Keratinocyte (primary cell): ENCODE results near the gene CD248. TPM values are rescaled to one million over a fixed set of nuclear protein-coding genes. Genes with fewer than 3 reads are reported as not detected.

ENCODE experiments used
- DNase-seq: peaks from one replicate; pipeline ENCODE4 v3.0.0-alpha.2; 2011; ENCODE audit warnings: low read depth, missing footprints, low spot score
- FAIRE-seq: peaks from 2 replicates; lab custom pipeline; 2011; peaks lifted over from hg19 to GRCh38; lab: Jason Lieb, UNC
- H2AFZ ChIP-seq: 2 replicates; pipeline ENCODE4 v1.6.0; 2012; ENCODE audit warnings: low read length, control low read depth, inconsistent platforms; ENCODE audit not compliant: control insufficient read depth
- H3K27ac ChIP-seq: 2 replicates; pipeline ENCODE4 v1.5.1; 2011; ENCODE audit warnings: low read length; ENCODE audit not compliant: control insufficient read depth, insufficient read depth
- H3K27me3 ChIP-seq: 3 replicates; pipeline ENCODE4 v1.6.0; 2011; ENCODE audit warnings: low read length; ENCODE audit not compliant: control insufficient read depth, insufficient read depth; ENCODE audit errors: extremely low read depth
- H3K36me3 ChIP-seq, 2 experiments: 2 replicates in 1 of 2; 3 replicates in 1 of 2; pipeline ENCODE4 v1.5.1; 2011; ENCODE audit warnings: low read length in 2 of 2, mild to moderate bottlenecking in 1 of 2; ENCODE audit not compliant: control insufficient read depth in 2 of 2, insufficient read depth in 2 of 2; ENCODE audit errors: extremely low read depth in 1 of 2
- H3K4me1 ChIP-seq: 3 replicates; pipeline ENCODE4 v1.5.1; 2011; ENCODE audit warnings: low read length; ENCODE audit not compliant: control insufficient read depth, insufficient read depth; ENCODE audit errors: extremely low read depth
- H3K4me2 ChIP-seq: 3 replicates; pipeline ENCODE4 v1.6.0; 2011; ENCODE audit warnings: low read depth, low read length; ENCODE audit not compliant: control insufficient read depth, insufficient read depth; ENCODE audit errors: extremely low read depth
- H3K4me3 ChIP-seq, 3 experiments: fragments of 200-600 bp in 1 of 3; sonication (generic) in 1 of 3; 2 replicates in 2 of 3; 3 replicates in 1 of 3; pipeline ENCODE4 v1.5.1; 2011 to 2016; ENCODE audit warnings: low read length in 3 of 3, mild to moderate bottlenecking in 3 of 3, control low read depth in 2 of 3, inconsistent platforms in 1 of 3, low read depth in 1 of 3, mixed read lengths in 1 of 3, mixed run types in 1 of 3, moderate library complexity in 1 of 3; ENCODE audit not compliant: control insufficient read depth in 2 of 3, insufficient read depth in 2 of 3; ENCODE audit errors: extremely low read depth in 1 of 3
- H3K79me2 ChIP-seq: 2 replicates; pipeline ENCODE4 v1.6.0; 2012; ENCODE audit warnings: low read length; ENCODE audit not compliant: control insufficient read depth, insufficient read depth
- H3K9ac ChIP-seq: 3 replicates; pipeline ENCODE4 v1.6.0; 2011; ENCODE audit warnings: low read length; ENCODE audit not compliant: control insufficient read depth, insufficient read depth; ENCODE audit errors: extremely low read depth
- H3K9me1 ChIP-seq: 3 replicates; pipeline ENCODE4 v1.6.0; 2011; ENCODE audit warnings: low read length; ENCODE audit not compliant: control insufficient read depth, insufficient read depth; ENCODE audit errors: extremely low read depth
- H3K9me3 ChIP-seq: 2 replicates; pipeline ENCODE4 v1.5.1; 2012; ENCODE audit warnings: low read depth, low read length; ENCODE audit not compliant: control insufficient read depth
- H4K20me1 ChIP-seq: 3 replicates; pipeline ENCODE4 v1.6.0; 2011; ENCODE audit warnings: low read length; ENCODE audit not compliant: control insufficient read depth, insufficient read depth; ENCODE audit errors: extremely low read depth
- EZH2 ChIP-seq: IDR thresholded peaks from one replicate; pipeline ENCODE4 v1.6.1; 2012; ENCODE audit warnings: inconsistent platforms, mild to moderate bottlenecking, low read length, moderate library complexity
- dilution Hi-C: fragments of 300-500 bp; cut with MboI; formaldehyde crosslinking; loops from one replicate; pipeline ENCODE4 v1.7.0; 2020; ENCODE audit warnings: low sequenced_read_pairs; ENCODE audit not compliant: extremely low pct_ligation_motif_present
- polyA plus RNA-seq, 5 experiments: library from polyadenylated mRNA; depleted of rRNA in 3 of 5; stranded (reverse) in 3 of 5; stranded (forward) in 1 of 5; unstranded in 1 of 5; fragments of >200 nt; gene quantifications; 1 replicate in 1 of 5; 2 replicates in 3 of 5; 3 replicates in 1 of 5; pipeline versions ENCODE4 v1.2.1 to v1.2.3, GENCODE V29; 2011 to 2012; ENCODE audit warnings: missing spikeins in 2 of 5, low read depth in 1 of 5, low replicate concordance in 1 of 5
- TF ChIP-seq, protein P1 (sequence below), 3 experiments: IDR thresholded peaks in 1 of 3; conservative IDR thresholded peaks in 1 of 3; optimal IDR thresholded peaks in 1 of 3; 2 replicates in 2 of 3; 3 replicates in 1 of 3; pipeline versions ENCODE3 to v1.5.1; 2011; ENCODE audit warnings: low read length in 3 of 3, mild to moderate bottlenecking in 3 of 3, moderate library complexity in 2 of 3, control low read depth in 1 of 3, inconsistent platforms in 1 of 3; ENCODE audit not compliant: insufficient read depth in 2 of 3; ENCODE audit errors: extremely low read depth in 1 of 3

Gene CD248
- polyA plus RNA-seq, 1 donor (not counting 4 experiments of a cell fraction or from before 2014, with no cell fraction given) = 0.12 TPM

- H3K27me3 ChIP-seq = peaks cover 29% of the 10 kb centered on the region
- dilution Hi-C loops = no loop called here
- no peaks in the 10 kb centered on the region for H3K79me2 ChIP-seq
- no peaks in the 10 kb centered on the region for H3K36me3 ChIP-seq
- no peak overlapping the region for H3K27ac ChIP-seq
- no peak overlapping the region for H3K4me3 ChIP-seq
- FAIRE-seq (no peak), DNase-seq (no peak)
- H3K9me3 ChIP-seq = no peaks in the 10 kb centered on the region
- H3K9ac ChIP-seq = no peak overlapping the region
- no peaks in the 10 kb centered on the region for H4K20me1 ChIP-seq
- peaks cover 7% of the 10 kb centered on the region for H3K4me1 ChIP-seq
- no peaks in the 10 kb centered on the region for H3K9me1 ChIP-seq
- no peak overlapping the region for H2AFZ ChIP-seq
- no peak for TF ChIP-seq EZH2
- TF ChIP-seq, protein P1, sequence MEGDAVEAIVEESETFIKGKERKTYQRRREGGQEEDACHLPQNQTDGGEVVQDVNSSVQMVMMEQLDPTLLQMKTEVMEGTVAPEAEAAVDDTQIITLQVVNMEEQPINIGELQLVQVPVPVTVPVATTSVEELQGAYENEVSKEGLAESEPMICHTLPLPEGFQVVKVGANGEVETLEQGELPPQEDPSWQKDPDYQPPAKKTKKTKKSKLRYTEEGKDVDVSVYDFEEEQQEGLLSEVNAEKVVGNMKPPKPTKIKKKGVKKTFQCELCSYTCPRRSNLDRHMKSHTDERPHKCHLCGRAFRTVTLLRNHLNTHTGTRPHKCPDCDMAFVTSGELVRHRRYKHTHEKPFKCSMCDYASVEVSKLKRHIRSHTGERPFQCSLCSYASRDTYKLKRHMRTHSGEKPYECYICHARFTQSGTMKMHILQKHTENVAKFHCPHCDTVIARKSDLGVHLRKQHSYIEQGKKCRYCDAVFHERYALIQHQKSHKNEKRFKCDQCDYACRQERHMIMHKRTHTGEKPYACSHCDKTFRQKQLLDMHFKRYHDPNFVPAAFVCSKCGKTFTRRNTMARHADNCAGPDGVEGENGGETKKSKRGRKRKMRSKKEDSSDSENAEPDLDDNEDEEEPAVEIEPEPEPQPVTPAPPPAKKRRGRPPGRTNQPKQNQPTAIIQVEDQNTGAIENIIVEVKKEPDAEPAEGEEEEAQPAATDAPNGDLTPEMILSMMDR (optimal IDR thresholded peaks at IDR 0.05 in 1 of 3, IDR thresholded peaks at IDR 0.05 in 1 of 3, conservative IDR thresholded peaks at IDR 0.05 in 1 of 3; ENCODE audit: extremely low read depth in 1 of 3, insufficient read depth in 2 of 3, low read length in 3 of 3) = no peak
- H3K4me2 ChIP-seq = no peak overlapping the region
Observed at GRCh38 chr11:66293777-66294625, 22.8 kb downstream of the CD248 start.

- no peak overlapping the region for H3K9ac ChIP-seq
- peaks cover 29% of the 10 kb centered on the region for H3K27me3 ChIP-seq
- dilution Hi-C loops = no loop called here
- no peak for DNase-seq
- peaks cover 4% of the 10 kb centered on the region for H3K79me2 ChIP-seq
- FAIRE-seq = no peak
- no peak overlapping the region for H3K27ac ChIP-seq
- H3K9me1 ChIP-seq = no peaks in the 10 kb centered on the region
- no peaks in the 10 kb centered on the region for H4K20me1 ChIP-seq
- H3K4me3 ChIP-seq = no peak overlapping the region
- H2AFZ ChIP-seq = no peak overlapping the region
- H3K4me2 ChIP-seq = no peak overlapping the region
- H3K4me1 ChIP-seq = peaks cover 7% of the 10 kb centered on the region
- H3K9me3 ChIP-seq = no peaks in the 10 kb centered on the region
- no peak for TF ChIP-seq EZH2
- TF ChIP-seq, protein P1 (optimal IDR thresholded peaks at IDR 0.05 in 1 of 3, IDR thresholded peaks at IDR 0.05 in 1 of 3, conservative IDR thresholded peaks at IDR 0.05 in 1 of 3; ENCODE audit: extremely low read depth in 1 of 3, insufficient read depth in 2 of 3, low read length in 3 of 3) = no peak
- no peaks in the 10 kb centered on the region for H3K36me3 ChIP-seq
Observed at GRCh38 chr11:66293352-66293751, 23.5 kb downstream of the CD248 start.
